ENCODE results near the gene SLC35E1.
"Not testable (repeated sequence)": the region's sequence is repeated elsewhere in the genome, so short reads cannot be mapped to it uniquely, and the experiment has no call there.

SLC35E1 gene

GRCh38 chr19:16543734-16544133 is 28.5 kb downstream of the SLC35E1 start:
- DNase-seq: not testable (repeated sequence)

- no peak for DNase-seq
Measured at GRCh38 chr19:16542910-16543472, 29.2 kb downstream of the SLC35E1 start.

GRCh38 chr19:16542045-16542909 is 29.9 kb downstream of the SLC35E1 start, which contains the start of gene CHERP:
TSS of gene CHERP (minus strand) at chr19:16542437. CDS start at chr19:16542378, 59 bp downstream.
- DNase-seq: peak; percentile 88 to 98

DNA sequence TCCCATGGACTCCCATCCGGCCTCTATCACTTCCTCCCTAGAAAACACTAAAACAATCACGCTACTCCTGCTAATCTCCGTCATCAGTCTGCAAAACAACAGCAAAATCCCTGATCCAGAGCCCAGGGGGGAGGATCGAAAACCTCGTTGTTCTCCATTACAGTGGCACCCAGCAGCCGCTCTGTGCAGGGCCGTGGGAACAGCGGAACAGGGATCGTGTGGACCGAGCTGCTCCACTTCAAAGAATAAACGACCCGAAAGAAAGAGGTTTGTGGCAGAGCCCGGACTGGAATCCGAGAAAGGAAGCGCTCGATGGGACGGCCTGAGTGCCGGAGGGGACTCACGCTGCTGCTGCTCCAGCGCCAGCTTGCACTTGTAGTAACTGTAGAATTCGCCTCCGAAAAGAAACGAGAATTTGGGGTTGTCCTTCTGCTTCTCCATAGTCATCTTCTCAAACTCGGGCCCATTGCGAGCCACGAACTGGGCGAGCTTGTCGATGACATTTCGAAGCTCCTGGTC is 30.6 kb downstream of the SLC35E1 start:
- DNase-seq: no peak

DNA sequence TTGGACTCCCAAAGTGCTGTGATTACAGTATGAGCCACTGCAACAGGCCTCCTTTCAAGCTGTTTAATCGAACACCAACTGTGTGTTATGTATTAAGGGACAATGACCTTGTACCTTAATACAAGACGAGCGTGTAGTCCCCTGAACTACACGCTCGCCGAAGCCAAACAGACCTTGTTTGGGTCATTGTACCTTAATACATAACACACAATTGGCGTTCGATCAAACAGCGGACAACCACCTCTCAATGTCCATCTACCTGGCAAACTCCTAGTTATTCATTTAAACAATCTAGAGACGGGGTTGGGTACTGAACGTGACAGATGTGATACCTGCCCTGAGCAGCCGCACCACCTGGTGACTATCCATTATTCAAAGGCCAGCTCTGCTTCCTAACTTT is 31.3 kb downstream of the SLC35E1 start:
- no peak for DNase-seq

DNA sequence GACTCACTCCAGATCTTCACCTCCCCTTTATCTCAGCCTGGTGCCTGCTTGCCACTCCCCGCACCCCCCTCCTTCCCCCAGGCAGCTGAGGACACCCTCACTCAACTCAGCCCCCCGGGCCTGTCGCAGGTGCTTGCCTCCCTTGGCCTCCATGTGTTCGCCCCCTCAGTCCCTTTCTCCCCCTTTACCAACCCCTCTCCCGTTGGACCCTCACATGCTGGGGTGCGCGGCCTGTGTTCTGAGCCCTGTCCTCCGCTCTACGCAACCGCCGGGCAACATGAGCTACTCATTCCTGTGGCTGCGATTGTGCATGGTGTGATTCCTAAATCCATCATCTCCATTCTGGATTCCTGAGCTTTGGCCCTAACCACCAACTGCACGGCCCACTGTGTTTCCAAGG is 35.1 kb downstream of the SLC35E1 start:
- no peak for DNase-seq

GRCh38 chr19:16536130-16536529 is 36.1 kb downstream of the SLC35E1 start:
- no peak for DNase-seq

- no peak for DNase-seq
Measured at GRCh38 chr19:16535381-16535780, 36.8 kb downstream of the SLC35E1 start.

DNA sequence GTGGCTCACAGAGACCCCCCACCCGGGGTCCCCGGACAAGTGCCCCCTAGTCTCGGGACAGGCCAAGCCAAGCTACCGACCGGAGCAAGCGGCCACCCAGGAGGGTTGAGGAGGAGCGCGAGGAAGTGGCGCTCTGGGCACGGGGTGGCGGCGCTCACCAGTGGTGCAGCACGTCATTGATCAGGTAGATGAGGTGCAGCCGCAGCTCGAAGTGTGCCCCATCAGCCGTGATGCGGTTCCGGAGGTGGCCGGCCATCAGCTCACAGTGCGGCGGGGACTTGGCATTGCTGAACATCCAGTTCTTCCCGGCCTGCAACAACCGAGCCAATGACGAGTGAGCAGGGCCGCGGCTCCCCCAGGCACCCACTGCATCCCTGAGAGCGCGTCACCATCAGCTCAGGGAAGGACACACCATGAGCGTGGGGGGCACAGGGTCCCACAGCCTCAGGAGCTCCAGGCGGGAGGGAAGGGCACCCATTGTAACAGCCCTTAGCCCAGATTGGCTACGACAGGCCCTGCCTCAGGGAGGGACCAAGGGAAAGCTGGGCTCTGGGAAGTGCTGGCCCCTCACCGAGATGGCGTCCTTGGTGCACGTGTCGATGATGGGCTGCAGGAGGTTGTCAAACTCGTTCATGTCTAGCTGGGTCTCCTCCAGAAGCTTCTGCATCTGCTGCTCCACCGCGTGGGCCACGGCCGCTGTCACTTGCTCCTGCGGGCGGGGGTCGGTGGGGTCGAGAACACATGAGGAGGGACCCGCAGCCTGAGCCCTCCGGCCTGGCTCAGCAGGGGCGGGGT is 39.6 kb downstream of the SLC35E1 start:
- no peak for DNase-seq

DNA sequence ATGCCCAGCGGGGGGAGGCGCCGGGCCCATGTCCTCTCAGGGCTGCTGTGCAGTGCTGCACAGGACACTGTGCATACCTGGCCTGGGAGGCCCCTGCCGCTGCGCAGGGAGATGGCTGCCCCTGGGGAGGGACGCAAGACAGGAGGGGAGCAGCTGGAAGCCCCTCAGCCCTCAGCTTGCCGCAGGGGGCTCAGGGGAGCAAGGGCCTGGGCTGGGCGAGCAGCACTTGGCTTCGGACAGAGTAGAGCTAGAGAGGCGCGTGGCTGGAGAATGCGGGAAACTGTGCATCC is 40.9 kb downstream of the SLC35E1 start:
- DNase-seq: no peak

- no peak for DNase-seq
Measured at GRCh38 chr19:16530540-16531379, 41.5 kb downstream of the SLC35E1 start.

DNA sequence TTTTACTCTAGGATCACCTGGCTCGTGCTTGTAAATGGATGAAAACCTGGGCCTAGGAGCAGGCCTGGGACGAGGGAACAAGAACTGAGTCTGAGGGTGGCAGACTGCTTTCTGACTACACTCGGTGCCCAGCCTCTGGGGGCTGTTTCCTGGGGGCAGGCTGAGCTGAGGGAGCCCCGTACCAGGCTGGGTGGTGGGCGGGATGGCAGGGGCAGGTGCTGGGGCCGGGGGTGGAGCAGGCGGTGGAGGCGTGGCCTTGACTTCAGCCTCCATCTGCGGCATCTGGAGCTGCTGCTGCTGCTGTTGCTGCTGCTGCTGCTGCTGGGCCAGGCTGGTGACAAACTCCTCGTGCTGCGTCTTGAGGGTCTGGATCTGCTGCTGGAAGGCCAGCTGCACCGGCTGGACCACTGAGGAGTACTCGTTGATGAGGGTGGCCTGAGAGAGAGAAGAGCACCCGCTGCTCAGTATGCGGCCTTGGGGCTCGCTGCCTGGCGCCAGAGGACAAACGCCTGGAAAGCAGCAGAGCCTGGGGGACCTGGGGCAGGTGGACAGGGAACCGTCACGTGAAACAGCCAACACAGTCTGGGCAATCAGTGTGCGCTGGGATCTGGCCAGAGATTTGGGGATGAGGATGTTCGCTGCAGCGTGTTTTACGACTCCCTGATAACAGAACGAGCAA is 42.6 kb downstream of the SLC35E1 start:
- no peak for DNase-seq

- no peak for DNase-seq
Measured at GRCh38 chr19:16527971-16528521, 44.2 kb downstream of the SLC35E1 start.

- DNase-seq: no peak
Measured at GRCh38 chr19:16527334-16527935, 44.8 kb downstream of the SLC35E1 start.

DNA sequence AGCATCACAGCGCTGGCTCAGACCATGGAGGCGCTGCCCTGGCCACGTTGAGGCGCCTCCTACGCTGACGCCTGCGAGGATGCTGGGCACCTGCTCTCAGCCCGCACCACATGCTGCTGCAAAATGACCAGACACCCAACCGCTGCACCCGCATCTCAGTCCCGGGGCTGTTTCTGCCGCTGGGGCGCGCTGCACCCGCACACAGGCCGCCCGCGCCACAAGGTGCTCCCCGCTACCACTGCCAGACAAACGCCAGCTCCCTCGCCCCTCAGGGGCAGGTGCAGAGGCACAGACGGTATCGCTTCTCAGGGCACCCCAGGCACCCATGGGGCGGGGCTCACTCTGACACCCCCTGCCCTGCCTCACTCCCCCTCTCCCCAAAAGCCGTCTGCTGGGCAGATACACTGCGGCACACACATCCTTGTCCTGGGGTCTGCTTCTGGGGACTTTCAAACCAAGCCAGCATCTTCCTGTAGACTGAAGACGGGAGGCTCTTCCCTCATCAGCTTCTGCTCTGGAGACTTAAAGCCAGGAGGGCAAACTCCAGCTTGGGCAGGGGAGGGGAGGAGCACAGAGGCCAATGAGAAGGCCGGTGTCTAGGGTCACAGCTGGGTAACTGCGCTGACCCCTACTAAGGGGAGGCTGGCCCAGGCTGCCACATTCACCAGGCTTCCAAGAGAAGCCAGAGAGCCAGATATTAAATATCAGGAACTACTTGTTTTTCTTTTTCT is 46.3 kb downstream of the SLC35E1 start:
- no peak for DNase-seq

- no peak for DNase-seq
Measured at GRCh38 chr19:16524991-16525734, 47.1 kb downstream of the SLC35E1 start.

- DNase-seq: no peak
Measured at GRCh38 chr19:16522559-16523377, 49.4 kb downstream of the SLC35E1 start.

- DNase-seq: no peak
Measured at GRCh38 chr19:16521715-16522289, 50.4 kb downstream of the SLC35E1 start.
